HepG2 (cell line): ENCODE results near the gene IGF1. TPM values are rescaled to one million over a fixed set of nuclear protein-coding genes. Genes with fewer than 3 reads are reported as not detected.

Source experiments
- CREM ChIP-seq, 2 experiments: sonication (generic) in 1 of 2; formaldehyde crosslinking in 1 of 2; IDR thresholded peaks; 2 replicates each; pipeline versions ENCODE4 v1.4.0 to v1.6.1; 2016 to 2020; ENCODE audit warnings: antibody characterized with exemption in 1 of 2, mild to moderate bottlenecking in 1 of 2, missing genetic modification reagents in 1 of 2
- ETV5 ChIP-seq: IDR thresholded peaks from 2 replicates; pipeline ENCODE4 v1.6.1; 2018; ENCODE audit warnings: missing biosample characterization, missing genetic modification reagents, inconsistent platforms, borderline replicate concordance
- PCBP1 ChIP-seq: fragments of 200-400 bp; formaldehyde crosslinking; IDR thresholded peaks from 2 replicates; pipeline ENCODE4 v1.6.1; 2017; ENCODE audit warnings: mild to moderate bottlenecking, low read depth, low read length, borderline replicate concordance
- polyA plus RNA-seq, 8 experiments: library from polyadenylated mRNA; depleted of rRNA in 3 of 8; stranded (reverse) in 7 of 8; unstranded in 1 of 8; fragments of >200 nt; fragmentation: Illumina TruSeq in 4 of 8; extraction: Trizol in 4 of 8; gene quantifications; 2 replicates each; pipeline versions ENCODE4 v1.2.1 to v1.2.3, GENCODE V29; 2011 to 2016; ENCODE audit warnings: low read depth in 4 of 8, missing spikeins in 1 of 8, mixed read lengths in 1 of 8; ENCODE audit not compliant: insufficient read depth in 1 of 8
- total RNA-seq, 5 experiments: library from RNA; depleted of rRNA; stranded (reverse); fragments of >200 nt; fragmentation: Illumina TruSeq; extraction: Trizol; gene quantifications; 2 replicates each; pipeline ENCODE4 v1.2.3, GENCODE V29; 2016; ENCODE audit warnings: low read depth in 1 of 5
- TF ChIP-seq, protein P1 (sequence below): sonication (generic); formaldehyde crosslinking; IDR thresholded peaks from 2 replicates; pipeline ENCODE4 v1.8.1; 2023; ENCODE audit warnings: mild to moderate bottlenecking, missing genetic modification reagents
- TF ChIP-seq, protein P2 (sequence below): sonication (generic); formaldehyde crosslinking; IDR thresholded peaks from 2 replicates; pipeline ENCODE4 v1.5.0; 2020; ENCODE audit warnings: missing genetic modification reagents
- TF ChIP-seq, protein P3 (sequence below), 2 experiments: sonication (generic) in 1 of 2; formaldehyde crosslinking in 1 of 2; IDR thresholded peaks; 2 replicates each; pipeline versions ENCODE4 v1.4.0 to v1.6.1; 2016 to 2020; ENCODE audit warnings: borderline replicate concordance in 1 of 2, low read depth in 1 of 2, mild to moderate bottlenecking in 1 of 2, missing genetic modification reagents in 1 of 2
- TF ChIP-seq, protein P4 (sequence below): sonication (generic); formaldehyde crosslinking; IDR thresholded peaks from 2 replicates; pipeline ENCODE4 v1.4.0; 2020; ENCODE audit warnings: missing genetic modification reagents, borderline replicate concordance

The IGF1 gene
- total and polyA plus RNA-seq, 2 of the 13 experiments (the other 11 are each of a cell fraction or from before 2014, with no cell fraction given): not detected

DNA sequence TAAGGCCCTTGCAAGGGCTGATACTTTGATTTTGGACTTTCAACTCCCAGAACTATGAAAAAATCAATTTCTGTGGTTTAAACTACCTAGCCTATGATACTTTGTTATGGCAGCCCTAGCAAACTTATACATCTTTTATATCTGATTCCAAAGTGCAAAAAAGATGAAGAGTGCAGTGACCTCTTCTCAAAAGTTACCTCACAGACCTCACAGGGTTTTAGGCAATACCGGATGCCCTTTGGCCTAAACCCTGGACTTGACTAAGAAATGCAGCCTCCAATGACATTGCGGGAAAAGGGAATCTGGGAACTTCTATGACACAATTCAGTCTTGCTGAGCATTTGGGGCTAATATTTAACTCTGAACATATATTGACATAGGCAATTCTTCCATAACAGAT, 63.3 kb downstream of the IGF1 start (continued):
- TF ChIP-seq CREM (IDR thresholded peaks at IDR 0.05) (peak; percentile 21; the same call in 1 of the 2 replicates), CREM (CRISPR knock-in tag; IDR thresholded peaks at IDR 0.05) (no peak), PCBP1 (no peak), ETV5 (CRISPR knock-in tag) (peak; percentile 73; the same call in 1 of the 2 replicates)
- TF ChIP-seq, protein P1, sequence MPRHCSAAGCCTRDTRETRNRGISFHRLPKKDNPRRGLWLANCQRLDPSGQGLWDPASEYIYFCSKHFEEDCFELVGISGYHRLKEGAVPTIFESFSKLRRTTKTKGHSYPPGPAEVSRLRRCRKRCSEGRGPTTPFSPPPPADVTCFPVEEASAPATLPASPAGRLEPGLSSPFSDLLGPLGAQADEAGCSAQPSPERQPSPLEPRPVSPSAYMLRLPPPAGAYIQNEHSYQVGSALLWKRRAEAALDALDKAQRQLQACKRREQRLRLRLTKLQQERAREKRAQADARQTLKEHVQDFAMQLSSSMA: no peak
- TF ChIP-seq, protein P2, sequence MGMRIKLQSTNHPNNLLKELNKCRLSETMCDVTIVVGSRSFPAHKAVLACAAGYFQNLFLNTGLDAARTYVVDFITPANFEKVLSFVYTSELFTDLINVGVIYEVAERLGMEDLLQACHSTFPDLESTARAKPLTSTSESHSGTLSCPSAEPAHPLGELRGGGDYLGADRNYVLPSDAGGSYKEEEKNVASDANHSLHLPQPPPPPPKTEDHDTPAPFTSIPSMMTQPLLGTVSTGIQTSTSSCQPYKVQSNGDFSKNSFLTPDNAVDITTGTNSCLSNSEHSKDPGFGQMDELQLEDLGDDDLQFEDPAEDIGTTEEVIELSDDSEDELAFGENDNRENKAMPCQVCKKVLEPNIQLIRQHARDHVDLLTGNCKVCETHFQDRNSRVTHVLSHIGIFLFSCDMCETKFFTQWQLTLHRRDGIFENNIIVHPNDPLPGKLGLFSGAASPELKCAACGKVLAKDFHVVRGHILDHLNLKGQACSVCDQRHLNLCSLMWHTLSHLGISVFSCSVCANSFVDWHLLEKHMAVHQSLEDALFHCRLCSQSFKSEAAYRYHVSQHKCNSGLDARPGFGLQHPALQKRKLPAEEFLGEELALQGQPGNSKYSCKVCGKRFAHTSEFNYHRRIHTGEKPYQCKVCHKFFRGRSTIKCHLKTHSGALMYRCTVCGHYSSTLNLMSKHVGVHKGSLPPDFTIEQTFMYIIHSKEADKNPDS: no peak
- TF ChIP-seq, protein P3, sequence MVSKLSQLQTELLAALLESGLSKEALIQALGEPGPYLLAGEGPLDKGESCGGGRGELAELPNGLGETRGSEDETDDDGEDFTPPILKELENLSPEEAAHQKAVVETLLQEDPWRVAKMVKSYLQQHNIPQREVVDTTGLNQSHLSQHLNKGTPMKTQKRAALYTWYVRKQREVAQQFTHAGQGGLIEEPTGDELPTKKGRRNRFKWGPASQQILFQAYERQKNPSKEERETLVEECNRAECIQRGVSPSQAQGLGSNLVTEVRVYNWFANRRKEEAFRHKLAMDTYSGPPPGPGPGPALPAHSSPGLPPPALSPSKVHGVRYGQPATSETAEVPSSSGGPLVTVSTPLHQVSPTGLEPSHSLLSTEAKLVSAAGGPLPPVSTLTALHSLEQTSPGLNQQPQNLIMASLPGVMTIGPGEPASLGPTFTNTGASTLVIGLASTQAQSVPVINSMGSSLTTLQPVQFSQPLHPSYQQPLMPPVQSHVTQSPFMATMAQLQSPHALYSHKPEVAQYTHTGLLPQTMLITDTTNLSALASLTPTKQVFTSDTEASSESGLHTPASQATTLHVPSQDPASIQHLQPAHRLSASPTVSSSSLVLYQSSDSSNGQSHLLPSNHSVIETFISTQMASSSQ (IDR thresholded peaks at IDR 0.05; ENCODE audit: low read depth): peak; percentile 81
- TF ChIP-seq, protein P3 (CRISPR knock-in tag; IDR thresholded peaks at IDR 0.05; ENCODE audit: borderline replicate concordance): peak; percentile 82; the same call in 1 of the 2 replicates
- TF ChIP-seq, protein P4, sequence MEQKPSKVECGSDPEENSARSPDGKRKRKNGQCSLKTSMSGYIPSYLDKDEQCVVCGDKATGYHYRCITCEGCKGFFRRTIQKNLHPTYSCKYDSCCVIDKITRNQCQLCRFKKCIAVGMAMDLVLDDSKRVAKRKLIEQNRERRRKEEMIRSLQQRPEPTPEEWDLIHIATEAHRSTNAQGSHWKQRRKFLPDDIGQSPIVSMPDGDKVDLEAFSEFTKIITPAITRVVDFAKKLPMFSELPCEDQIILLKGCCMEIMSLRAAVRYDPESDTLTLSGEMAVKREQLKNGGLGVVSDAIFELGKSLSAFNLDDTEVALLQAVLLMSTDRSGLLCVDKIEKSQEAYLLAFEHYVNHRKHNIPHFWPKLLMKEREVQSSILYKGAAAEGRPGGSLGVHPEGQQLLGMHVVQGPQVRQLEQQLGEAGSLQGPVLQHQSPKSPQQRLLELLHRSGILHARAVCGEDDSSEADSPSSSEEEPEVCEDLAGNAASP: peak; percentile 32; the same call in 1 of the 2 replicates
